HCT116 (cell line): Measurements from ENCODE around the gene CACNB2. TPM values are rescaled to one million over a fixed set of nuclear protein-coding genes. Genes with fewer than 3 reads are reported as not detected.

Experiments used
- ATAC-seq: fragments of 200-7000 bp; cut with Tn5 transposase; 2 replicates; pipeline ENCODE4 v1.9.1; 2020; ENCODE audit warnings: mild to moderate bottlenecking, moderate library complexity
- BruUV-seq: library from RNA; stranded (reverse); fragments of 400-500 nt; replicated peaks from 2 replicates; lab custom pipeline; 2021; lab: Mats Ljungman, UMichigan
- CTCF ChIA-PET: fragments of 300-600 bp; sonication (Branson Sonifier 250); formaldehyde crosslinking; loops from one replicate; lab custom pipeline; 2021; ENCODE audit warnings: antibody characterized with exemption; lab: Charles Lee
- POLR2A ChIA-PET: fragments of 300-600, 350-600 bp; sonication (Branson Sonifier 250); formaldehyde crosslinking; loops from one replicate; lab custom pipeline; 2021; ENCODE audit warnings: antibody characterized with exemption; lab: Charles Lee
- RAD21 ChIA-PET, 2 experiments: fragments of 300-600 bp; sonication (Branson Sonifier 250); formaldehyde crosslinking; loops; one replicate each; lab custom pipeline; 2023; ENCODE audit warnings: low total read pairs in 2 of 2; ENCODE audit not compliant: uncharacterized antibody in 2 of 2, unreplicated experiment in 2 of 2, low non-redundant PET in 1 of 2; lab: Charles Lee
- DNase-seq: peaks from one replicate; pipeline ENCODE4 v3.0.0-alpha.2; 2010; ENCODE audit warnings: low read depth, low spot score
- H2AFZ ChIP-seq: fragments of 200-600 bp; shearing (Covaris generic), sonication (generic); 2 replicates; pipeline ENCODE4 v1.6.1; 2017; ENCODE audit warnings: low read depth, mixed run types, mixed read lengths, antibody characterized with exemption, low read length; ENCODE audit not compliant: poor library complexity, severe bottlenecking
- H3K27ac ChIP-seq: 2 replicates; pipeline ENCODE4 v1.5.1; 2012; ENCODE audit warnings: low read depth, low read length
- H3K27me3 ChIP-seq: fragments of 200-600 bp; sonication (generic); 2 replicates; pipeline ENCODE4 v1.6.1; 2016; ENCODE audit warnings: mixed run types, low read length, mixed read lengths; ENCODE audit not compliant: insufficient read depth
- H3K36me3 ChIP-seq, 2 experiments: fragments of 200-500 bp in 1 of 2; fragments of 200-600 bp in 1 of 2; sonication (Bioruptor generic) in 1 of 2; sonication (generic) in 1 of 2; 2 replicates each; pipeline versions ENCODE4 v1.5.1 to v1.6.1; 2014 to 2016; ENCODE audit warnings: low read length in 2 of 2, inconsistent platforms in 1 of 2, mixed read lengths in 1 of 2, mixed run types in 1 of 2; ENCODE audit not compliant: insufficient read depth in 2 of 2, control insufficient read depth in 1 of 2
- H3K4me1 ChIP-seq, 2 experiments: fragments of 200-600 bp in 1 of 2; sonication (generic) in 1 of 2; 2 replicates each; pipeline versions ENCODE4 v1.5.1 to v1.6.1; 2012 to 2017; ENCODE audit warnings: low read length in 2 of 2, inconsistent platforms in 1 of 2, mild to moderate bottlenecking in 1 of 2, mixed read lengths in 1 of 2, mixed run types in 1 of 2, moderate library complexity in 1 of 2; ENCODE audit not compliant: insufficient read depth in 2 of 2, control insufficient read depth in 1 of 2
- H3K4me2 ChIP-seq: fragments of 200-600 bp; sonication (generic); 2 replicates; pipeline ENCODE4 v1.6.1; 2017; ENCODE audit warnings: mixed run types, low read length, mixed read lengths
- H3K4me3 ChIP-seq, 2 experiments: fragments of 200-600 bp in 1 of 2; sonication (generic) in 1 of 2; replicated peaks in 1 of 2; 2 replicates each; pipeline ENCODE4 v1.5.1; 2011 to 2016; ENCODE audit warnings: low read length in 2 of 2, control low read depth in 1 of 2, low read depth in 1 of 2, mild to moderate bottlenecking in 1 of 2, mixed read lengths in 1 of 2, mixed run types in 1 of 2
- H3K79me2 ChIP-seq: fragments of 200-600 bp; sonication (generic); 2 replicates; pipeline ENCODE4 v1.6.1; 2017; ENCODE audit warnings: mild to moderate bottlenecking, mixed run types, low read length, moderate library complexity, mixed read lengths; ENCODE audit not compliant: insufficient read depth
- H3K9ac ChIP-seq: fragments of 200-600 bp; sonication (generic); 2 replicates; pipeline ENCODE4 v1.6.1; 2016; ENCODE audit warnings: low read length, mixed read lengths
- H3K9me2 ChIP-seq: fragments of 200-600 bp; sonication (generic), shearing (Covaris generic); 2 replicates; pipeline ENCODE4 v1.6.1; 2017; ENCODE audit warnings: mixed run types, mild to moderate bottlenecking, moderate library complexity; ENCODE audit not compliant: insufficient read depth
- H3K9me3 ChIP-seq, 2 experiments: fragments of 200-500 bp in 1 of 2; fragments of 200-600 bp in 1 of 2; sonication (Bioruptor generic) in 1 of 2; sonication (generic) in 1 of 2; 2 replicates each; pipeline ENCODE4 v1.6.1; 2014 to 2017; ENCODE audit warnings: low read length in 2 of 2, mixed read lengths in 2 of 2, inconsistent platforms in 1 of 2, low read depth in 1 of 2, mild to moderate bottlenecking in 1 of 2, mixed run types in 1 of 2, moderate library complexity in 1 of 2; ENCODE audit not compliant: control insufficient read depth in 1 of 2, insufficient read depth in 1 of 2
- H4K20me1 ChIP-seq: fragments of 200-600 bp; sonication (generic), shearing (Covaris generic); 2 replicates; pipeline ENCODE4 v1.6.1; 2017; ENCODE audit warnings: mixed run types, mild to moderate bottlenecking, moderate library complexity; ENCODE audit not compliant: insufficient read depth
- ATF3 ChIP-seq: IDR thresholded peaks from 2 replicates; pipeline ENCODE4 v1.6.1; 2012
- CEBPB ChIP-seq: IDR thresholded peaks from 2 replicates; pipeline ENCODE4 v1.6.1; 2012; ENCODE audit warnings: low read depth
- ELF1 ChIP-seq: IDR thresholded peaks from 2 replicates; pipeline ENCODE4 v1.6.1; 2012; ENCODE audit warnings: low read depth, borderline replicate concordance
- EZH2 ChIP-seq: fragments of 200-600 bp; sonication (generic); IDR thresholded peaks from 2 replicates; pipeline ENCODE4 v1.6.1; 2017; ENCODE audit warnings: antibody characterized with exemption, mixed run types
- FOSL1 ChIP-seq: IDR thresholded peaks from 2 replicates; pipeline ENCODE4 v1.6.1; 2012; ENCODE audit warnings: low read depth
- JUND ChIP-seq: IDR thresholded peaks from 2 replicates; pipeline ENCODE4 v1.6.1; 2012
- MAX ChIP-seq: IDR thresholded peaks from 2 replicates; pipeline ENCODE4 v1.6.1; 2012
- POLR2AphosphoS5 ChIP-seq: IDR thresholded peaks from 2 replicates; pipeline ENCODE4 v1.6.1; 2011; ENCODE audit warnings: mild to moderate bottlenecking, low read depth, low read length, moderate library complexity
- REST ChIP-seq: IDR thresholded peaks from 2 replicates; pipeline ENCODE4 v1.6.1; 2012; ENCODE audit warnings: low read depth
- SIN3A ChIP-seq: IDR thresholded peaks from 2 replicates; pipeline ENCODE4 v1.6.1; 2012; ENCODE audit warnings: low read depth
- SP1 ChIP-seq: IDR thresholded peaks from 2 replicates; pipeline ENCODE4 v1.6.1; 2012; ENCODE audit warnings: low read depth
- SRF ChIP-seq: IDR thresholded peaks from 2 replicates; pipeline ENCODE4 v1.6.1; 2012; ENCODE audit warnings: low read depth
- YY1 ChIP-seq: IDR thresholded peaks from 2 replicates; pipeline ENCODE4 v1.6.1; 2011; ENCODE audit warnings: low read length, low read depth, moderate library complexity, mild to moderate bottlenecking; ENCODE audit not compliant: insufficient replicate concordance; ENCODE audit errors: extremely low read depth
- ZBTB33 ChIP-seq: IDR thresholded peaks from 2 replicates; pipeline ENCODE4 v1.6.1; 2011; ENCODE audit warnings: mild to moderate bottlenecking, low read length, moderate library complexity; ENCODE audit not compliant: insufficient replicate concordance; ENCODE audit errors: extremely low read depth
- ZFX ChIP-seq: fragments of 450-650 bp; IDR thresholded peaks from 2 replicates; pipeline ENCODE4 v1.6.1; 2017
- ZNF274 ChIP-seq: fragments of 200-500 bp; sonication (Bioruptor generic); IDR thresholded peaks from 2 replicates; pipeline ENCODE4 v1.6.1; 2014; ENCODE audit warnings: mild to moderate bottlenecking, low read depth, low read length, inconsistent platforms
- intact Hi-C: fragments of 100-400 bp; cut with micrococcal nuclease; formaldehyde crosslinking; loops from 2 replicates; pipeline ENCODE4 v1.10.0; 2022
- total RNA-seq: library from RNA; stranded (reverse); gene quantifications from one replicate; pipeline ENCODE4 v1.2.1, GENCODE V29; 2021; ENCODE audit not compliant: unreplicated experiment

CACNB2 gene
- total RNA-seq, 1 experiment from 2014 or later = 0.71 TPM

- TF ChIP-seq ZBTB33 (no peak), ZNF274 (no peak)
These were observed 335.9 kb downstream of the CACNB2 start (continued) for GRCh38 chr10:18476076-18476647.

GRCh38 chr10:18478354-18478753, 338.1 kb downstream of the CACNB2 start:
- H3K9me2 ChIP-seq = no peaks in the 10 kb centered on the region
- H3K9me3 ChIP-seq = no peaks in the 10 kb centered on the region
- H3K9ac ChIP-seq = no peak overlapping the region
- RAD21 ChIA-PET = no interaction called here
- H3K4me2 ChIP-seq = no peak overlapping the region
- H3K4me1 ChIP-seq = no peaks in the 10 kb centered on the region
- BruUV-seq = no TSS peak
- intact Hi-C loops = no loop called here
- no peak overlapping the region for H3K27ac ChIP-seq
- ATAC-seq (no peak), DNase-seq (no peak)
- no peaks in the 10 kb centered on the region for H3K27me3 ChIP-seq
- H3K36me3 ChIP-seq = no peaks in the 10 kb centered on the region
- H2AFZ ChIP-seq = no peak overlapping the region
- CTCF ChIA-PET = no interaction called here
- H3K79me2 ChIP-seq = no peaks in the 10 kb centered on the region
- H3K4me3 ChIP-seq = no peak overlapping the region
- POLR2A ChIA-PET = no interaction called here
- no peaks in the 10 kb centered on the region for H4K20me1 ChIP-seq
- TF ChIP-seq SIN3A = no peak
- TF ChIP-seq SP1 = no peak
- TF ChIP-seq SRF = no peak
- no peak for TF ChIP-seq POLR2AphosphoS5
- no peak for TF ChIP-seq FOSL1
- no peak for TF ChIP-seq EZH2
- no peak for TF ChIP-seq ATF3
- no peak for TF ChIP-seq ZBTB33
- TF ChIP-seq CEBPB = no peak
- TF ChIP-seq ELF1 = no peak
- TF ChIP-seq REST = no peak
- TF ChIP-seq ZFX = no peak
- TF ChIP-seq YY1 = no peak
- TF ChIP-seq ZNF274 = no peak
- TF ChIP-seq JUND = no peak
- TF ChIP-seq MAX = no peak
